Measurements from ENCODE around the gene AKAP8L. TPM values are rescaled to one million over a fixed set of nuclear protein-coding genes. Genes with fewer than 3 reads are reported as not detected.

AKAP8L gene
- total and polyA plus RNA-seq, 10 of the 15 experiments (the other 5 are each of a cell fraction or from before 2014, with no cell fraction given): 0.66 to 64.3 (median 40.0) TPM

- TF ChIP-seq EZH2 (IDR thresholded peaks at IDR 0.05; ENCODE audit: borderline replicate concordance, control insufficient read depth, low read depth, low read length) (no peak), SP1 (IDR thresholded peaks at IDR 0.05; ENCODE audit: low read depth, low read length) (no peak), POLR2A (IDR thresholded peaks at IDR 0.05; ENCODE audit: low read depth, low read length) (peak; percentile 53; the same call in 1 of the 2 replicates), NRF1 (conservative IDR thresholded peaks at IDR 0.05; ENCODE audit: low read depth, low read length) (no peak), HSF1 (IDR thresholded peaks at IDR 0.05; ENCODE audit: low read depth, low read length) (no peak), JUND (IDR thresholded peaks at IDR 0.05; ENCODE audit: low read depth, low read length) (no peak), BHLHE40 (IDR thresholded peaks at IDR 0.05; ENCODE audit: borderline replicate concordance in 1 of 2, low read depth in 2 of 2, low read length in 1 of 2) (peak; percentile 64 to 70; a peak in 2 of 4 replicates), KLF5 (IDR thresholded peaks at IDR 0.05; ENCODE audit: partially characterized antibody) (no peak), SIN3A (IDR thresholded peaks at IDR 0.05; ENCODE audit: low read depth, low read length) (no peak), ZNF622 (IDR thresholded peaks at IDR 0.05) (no peak), ZNF274 (IDR thresholded peaks at IDR 0.05; ENCODE audit: insufficient read depth, insufficient read length) (no peak), NR2C1 (IDR thresholded peaks at IDR 0.05) (no peak), SIX5 (IDR thresholded peaks at IDR 0.05; ENCODE audit: low read depth, low read length, severe bottlenecking) (no peak), NFYA (IDR thresholded peaks at IDR 0.05; ENCODE audit: borderline replicate concordance, low read depth, low read length) (no peak), MTA2 (IDR thresholded peaks at IDR 0.05; ENCODE audit: low read depth) (no peak), IKZF1 (conservative IDR thresholded peaks at IDR 0.05) (no peak)
- TF ChIP-seq, protein P1, sequence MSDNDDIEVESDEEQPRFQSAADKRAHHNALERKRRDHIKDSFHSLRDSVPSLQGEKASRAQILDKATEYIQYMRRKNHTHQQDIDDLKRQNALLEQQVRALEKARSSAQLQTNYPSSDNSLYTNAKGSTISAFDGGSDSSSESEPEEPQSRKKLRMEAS (IDR thresholded peaks at IDR 0.05; ENCODE audit: low read depth, low read length): peak; percentile 84
- TF ChIP-seq, protein P2, sequence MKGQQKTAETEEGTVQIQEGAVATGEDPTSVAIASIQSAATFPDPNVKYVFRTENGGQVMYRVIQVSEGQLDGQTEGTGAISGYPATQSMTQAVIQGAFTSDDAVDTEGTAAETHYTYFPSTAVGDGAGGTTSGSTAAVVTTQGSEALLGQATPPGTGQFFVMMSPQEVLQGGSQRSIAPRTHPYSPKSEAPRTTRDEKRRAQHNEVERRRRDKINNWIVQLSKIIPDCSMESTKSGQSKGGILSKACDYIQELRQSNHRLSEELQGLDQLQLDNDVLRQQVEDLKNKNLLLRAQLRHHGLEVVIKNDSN (IDR thresholded peaks at IDR 0.05; ENCODE audit: borderline replicate concordance, extremely low read length, insufficient read depth, low read depth, low read length): peak; percentile 92
- TF ChIP-seq, protein P3, sequence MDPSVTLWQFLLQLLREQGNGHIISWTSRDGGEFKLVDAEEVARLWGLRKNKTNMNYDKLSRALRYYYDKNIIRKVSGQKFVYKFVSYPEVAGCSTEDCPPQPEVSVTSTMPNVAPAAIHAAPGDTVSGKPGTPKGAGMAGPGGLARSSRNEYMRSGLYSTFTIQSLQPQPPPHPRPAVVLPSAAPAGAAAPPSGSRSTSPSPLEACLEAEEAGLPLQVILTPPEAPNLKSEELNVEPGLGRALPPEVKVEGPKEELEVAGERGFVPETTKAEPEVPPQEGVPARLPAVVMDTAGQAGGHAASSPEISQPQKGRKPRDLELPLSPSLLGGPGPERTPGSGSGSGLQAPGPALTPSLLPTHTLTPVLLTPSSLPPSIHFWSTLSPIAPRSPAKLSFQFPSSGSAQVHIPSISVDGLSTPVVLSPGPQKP (IDR thresholded peaks at IDR 0.05; ENCODE audit: low read depth, low read length): peak; percentile 58; the same call in 1 of the 2 replicates
Observed at GRCh38 chr19:15464394-15465385, 45.9 kb upstream of the AKAP8L start, which contains the start of gene RASAL3 (continued).
